Placental pericyte (primary cell): ENCODE data around the gene ZNF385C. TPM values are rescaled to one million over a fixed set of nuclear protein-coding genes. Genes with fewer than 3 reads are reported as not detected.

Experiments
- total RNA-seq: library from RNA; depleted of rRNA; stranded (reverse); fragments of >200 nt; gene quantifications from 2 replicates; pipeline ENCODE4 v1.2.3, GENCODE V29; 2012

Gene ZNF385C
- total RNA-seq, result not detected in 2 replicates

GRCh38 chr17:42097691-42098631 lies at the start of gene ZNF385C:
TSS of gene ZNF385C (minus strand) at chr17:42098473. CDS start at chr17:42063056, 35,417 bp downstream.

GRCh38 chr17:42122371-42123303 lies 24.4 kb upstream of the ZNF385C start, which contains the start of gene HSPB9:
TSS of gene HSPB9 (plus strand) at chr17:42122804. CDS start at chr17:42122851, 47 bp downstream.

GRCh38 chr17:42120770-42121769 lies 22.8 kb upstream of the ZNF385C start, which contains the start of gene KAT2A:
TSS of gene KAT2A (minus strand) at chr17:42121367. CDS start at chr17:42121304, 63 bp downstream.

GRCh38 chr17:42112552-42113176 lies 14.4 kb upstream of the ZNF385C start, which contains the start of gene DHX58:
TSS of gene DHX58 (minus strand) at chr17:42112714. CDS start at chr17:42111892, 822 bp downstream.

GRCh38 chr17:42050393-42051012 lies 47.8 kb downstream of the ZNF385C start, which contains the start of gene C17orf113:
TSS of gene C17orf113 (minus strand) at chr17:42050601. CDS start at chr17:42043376, 7,225 bp downstream.

GRCh38 chr17:42019509-42020404 lies 78.5 kb downstream of the ZNF385C start, which contains the start of gene NKIRAS2:
TSS of gene NKIRAS2 (plus strand) at chr17:42020090. CDS start at chr17:42021578, 1,488 bp downstream.

GRCh38 chr17:42016941-42017865 lies 81.1 kb downstream of the ZNF385C start, which contains the start of gene DNAJC7:
TSS of gene DNAJC7 (minus strand) at chr17:42017439. CDS start at chr17:42017416, 23 bp downstream.

Other genes starting within 250 kb of the ZNF385C start
- 27.4 and 44.2 TPM in 2 replicates for gene KLHL11, start 233.1 kb downstream of the ZNF385C start, total RNA-seq
- gene ACLY, start 179.5 kb downstream of the ZNF385C start, total RNA-seq, result 417 and 421 TPM in 2 replicates
- gene ODAD4, start 167.9 kb downstream of the ZNF385C start, total RNA-seq, result 0.57 and 1.3 TPM in 2 replicates
- gene CNP, start 131.7 kb downstream of the ZNF385C start, total RNA-seq, result 59.5 and 98.2 TPM in 2 replicates
- gene DNAJC7, start 81.0 kb downstream of the ZNF385C start, total RNA-seq, result 80.7 and 97.4 TPM in 2 replicates
- gene NKIRAS2, start 78.4 kb downstream of the ZNF385C start, total RNA-seq, result 55.8 and 60.4 TPM in 2 replicates
- under 0.01 and 0.22 TPM in 2 replicates for gene C17orf113, start 47.9 kb downstream of the ZNF385C start, total RNA-seq
- gene DHX58, start 14.2 kb upstream of the ZNF385C start, total RNA-seq, result 9.6 and 21.2 TPM in 2 replicates
- gene KAT2A, start 22.9 kb upstream of the ZNF385C start, total RNA-seq, result 7.2 and 15.7 TPM in 2 replicates
- not detected in 2 replicates for gene HSPB9, start 24.3 kb upstream of the ZNF385C start, total RNA-seq
- gene RAB5C, start 56.5 kb upstream of the ZNF385C start, total RNA-seq, result 89.5 and 141 TPM in 2 replicates
- gene KCNH4, start 82.7 kb upstream of the ZNF385C start, total RNA-seq, result not detected in 2 replicates
- not detected in 2 replicates for gene HCRT, start 87.0 kb upstream of the ZNF385C start, total RNA-seq
- 15.6 and 21.0 TPM in 2 replicates for gene GHDC, start 96.0 kb upstream of the ZNF385C start, total RNA-seq
- 24.5 and 28.9 TPM in 2 replicates for gene STAT5B, start 177.9 kb upstream of the ZNF385C start, total RNA-seq
- 4.6 and 7.7 TPM in 2 replicates for gene STAT5A, start 190.0 kb upstream of the ZNF385C start, total RNA-seq